GM12864 (cell line): ENCODE results near the gene LHX6.

Source experiments
- DNase-seq: peaks from one replicate; pipeline ENCODE4 v3.0.0-alpha.2; 2011; ENCODE audit warnings: low read depth
- H3K4me3 ChIP-seq: 2 replicates; pipeline ENCODE4 v1.5.1; 2011; ENCODE audit warnings: mild to moderate bottlenecking, low read depth, low read length, control low read depth
- TF ChIP-seq, protein P1 (sequence below): IDR thresholded peaks from 2 replicates; pipeline ENCODE4 v1.5.1; 2011; ENCODE audit warnings: low read depth, mild to moderate bottlenecking, moderate library complexity, low read length, control low read depth, inconsistent platforms; ENCODE audit errors: missing control alignments

Gene LHX6

DNA sequence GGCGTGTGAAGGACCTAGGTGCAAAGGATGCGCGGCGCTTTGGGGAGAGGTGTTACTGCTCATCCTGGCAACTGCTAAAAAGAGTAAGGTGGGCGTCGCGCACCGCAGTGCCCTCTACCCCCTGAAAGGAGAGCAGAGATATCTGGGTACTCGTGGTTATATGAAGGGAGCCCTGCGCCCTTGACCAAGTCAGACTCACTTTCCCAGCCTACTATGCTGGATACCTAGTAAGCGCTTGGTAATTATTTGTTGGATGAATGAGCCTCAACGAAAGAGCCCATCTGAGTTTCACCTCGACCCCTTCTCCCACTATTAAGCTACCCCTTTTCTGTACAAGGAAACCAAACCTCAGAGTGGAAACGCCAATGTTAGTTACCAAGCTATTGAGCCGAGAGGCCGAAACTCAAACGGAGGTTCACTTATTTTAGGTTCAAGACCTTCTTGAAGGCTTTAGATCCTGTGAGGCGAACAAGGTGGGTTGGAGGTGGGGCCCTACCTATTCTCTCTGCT lies 8.0 kb downstream of the LHX6 start:
- H3K4me3 ChIP-seq, result no peak overlapping the region
- DNase-seq, result no peak
- TF ChIP-seq, protein P1, sequence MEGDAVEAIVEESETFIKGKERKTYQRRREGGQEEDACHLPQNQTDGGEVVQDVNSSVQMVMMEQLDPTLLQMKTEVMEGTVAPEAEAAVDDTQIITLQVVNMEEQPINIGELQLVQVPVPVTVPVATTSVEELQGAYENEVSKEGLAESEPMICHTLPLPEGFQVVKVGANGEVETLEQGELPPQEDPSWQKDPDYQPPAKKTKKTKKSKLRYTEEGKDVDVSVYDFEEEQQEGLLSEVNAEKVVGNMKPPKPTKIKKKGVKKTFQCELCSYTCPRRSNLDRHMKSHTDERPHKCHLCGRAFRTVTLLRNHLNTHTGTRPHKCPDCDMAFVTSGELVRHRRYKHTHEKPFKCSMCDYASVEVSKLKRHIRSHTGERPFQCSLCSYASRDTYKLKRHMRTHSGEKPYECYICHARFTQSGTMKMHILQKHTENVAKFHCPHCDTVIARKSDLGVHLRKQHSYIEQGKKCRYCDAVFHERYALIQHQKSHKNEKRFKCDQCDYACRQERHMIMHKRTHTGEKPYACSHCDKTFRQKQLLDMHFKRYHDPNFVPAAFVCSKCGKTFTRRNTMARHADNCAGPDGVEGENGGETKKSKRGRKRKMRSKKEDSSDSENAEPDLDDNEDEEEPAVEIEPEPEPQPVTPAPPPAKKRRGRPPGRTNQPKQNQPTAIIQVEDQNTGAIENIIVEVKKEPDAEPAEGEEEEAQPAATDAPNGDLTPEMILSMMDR, result no peak

DNA sequence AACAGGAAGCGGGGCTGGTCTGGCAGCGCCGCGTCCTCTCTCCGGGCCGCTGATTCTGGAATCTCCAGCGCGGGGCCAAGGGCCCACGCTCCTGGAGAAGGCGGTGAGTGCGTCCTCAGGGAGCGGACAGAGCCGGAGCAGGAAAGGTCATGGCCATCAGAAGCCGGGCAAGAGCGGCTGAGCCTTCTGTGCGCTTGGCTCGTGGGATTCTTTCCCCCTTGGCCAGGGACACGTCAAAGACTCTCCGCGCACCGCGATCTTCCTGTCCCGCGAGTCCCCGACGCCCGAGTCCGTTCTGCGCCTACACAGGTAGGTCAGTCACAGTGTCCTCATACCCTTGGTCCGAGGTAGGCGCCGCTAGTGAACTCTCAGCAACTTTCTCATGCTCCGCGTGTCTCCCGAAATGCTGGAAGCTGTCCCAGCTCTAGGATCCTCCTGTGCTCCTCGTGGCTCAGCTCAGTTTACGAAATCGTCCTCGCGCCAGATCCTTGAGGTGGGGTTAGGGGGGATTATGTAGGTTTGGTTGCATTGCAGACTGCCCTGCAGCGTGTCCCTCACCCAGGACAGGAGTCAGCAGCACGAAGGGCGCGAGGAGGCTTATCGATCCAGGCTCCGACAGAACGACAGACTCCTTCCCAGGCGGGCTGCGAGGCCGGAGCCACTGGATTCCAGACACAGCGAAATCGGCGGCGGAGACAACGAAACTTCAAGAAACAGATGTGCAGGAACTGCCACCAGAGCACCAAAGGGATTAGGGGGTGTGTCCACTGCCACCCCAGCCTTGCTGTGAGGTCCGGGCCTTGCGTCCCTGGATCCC lies 8.7 kb downstream of the LHX6 start:
- TF ChIP-seq, protein P1, result no peak
- no peak overlapping the region for H3K4me3 ChIP-seq
- DNase-seq, result no peak

DNA sequence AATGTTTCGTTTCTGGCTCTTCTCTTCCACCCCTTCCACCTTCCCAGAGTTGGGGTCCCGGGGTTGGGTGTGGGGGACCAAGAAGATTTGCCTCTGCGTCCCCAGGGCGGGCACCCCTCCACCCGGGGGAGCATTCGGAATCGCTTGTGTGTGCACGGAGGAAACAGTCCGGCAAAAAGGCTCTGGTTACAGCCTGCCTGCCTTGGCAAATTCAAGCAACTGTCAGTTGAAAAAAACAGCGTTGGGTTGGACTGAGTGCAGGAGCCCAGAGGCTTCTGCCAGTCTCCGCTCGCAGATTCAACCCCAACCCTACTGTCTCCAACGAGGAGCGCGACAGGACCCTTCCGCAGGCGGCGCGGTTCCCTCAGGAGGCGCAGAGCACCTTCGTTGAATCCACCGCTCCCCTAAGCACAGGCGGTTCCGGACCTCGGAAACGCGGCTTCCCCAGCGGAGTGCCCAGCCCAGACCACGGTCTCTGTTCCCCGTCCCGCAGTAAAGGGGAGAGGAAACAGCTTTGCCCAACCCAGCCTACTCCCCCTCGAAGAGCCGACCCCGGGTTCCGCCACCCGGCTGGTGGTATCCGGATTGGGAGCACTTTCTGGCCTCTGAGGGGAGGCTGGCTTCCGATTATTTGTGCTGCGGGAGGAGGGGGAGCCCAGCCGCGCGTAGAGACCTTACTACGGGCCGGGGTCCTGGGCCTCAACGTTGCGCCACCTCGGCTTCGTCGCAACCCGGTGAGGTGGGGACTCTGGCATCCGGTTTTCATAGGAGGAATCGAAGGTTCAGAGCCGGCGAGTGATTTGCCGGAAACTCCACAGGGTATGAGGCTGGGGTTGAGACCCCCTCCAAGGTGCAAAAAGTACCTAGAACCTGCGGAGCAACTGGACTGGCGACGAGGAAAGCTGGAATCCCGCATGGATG lies 9.6 kb downstream of the LHX6 start:
- H3K4me3 ChIP-seq, result no peak overlapping the region
- DNase-seq, result no peak
- TF ChIP-seq, protein P1, result no peak

DNA sequence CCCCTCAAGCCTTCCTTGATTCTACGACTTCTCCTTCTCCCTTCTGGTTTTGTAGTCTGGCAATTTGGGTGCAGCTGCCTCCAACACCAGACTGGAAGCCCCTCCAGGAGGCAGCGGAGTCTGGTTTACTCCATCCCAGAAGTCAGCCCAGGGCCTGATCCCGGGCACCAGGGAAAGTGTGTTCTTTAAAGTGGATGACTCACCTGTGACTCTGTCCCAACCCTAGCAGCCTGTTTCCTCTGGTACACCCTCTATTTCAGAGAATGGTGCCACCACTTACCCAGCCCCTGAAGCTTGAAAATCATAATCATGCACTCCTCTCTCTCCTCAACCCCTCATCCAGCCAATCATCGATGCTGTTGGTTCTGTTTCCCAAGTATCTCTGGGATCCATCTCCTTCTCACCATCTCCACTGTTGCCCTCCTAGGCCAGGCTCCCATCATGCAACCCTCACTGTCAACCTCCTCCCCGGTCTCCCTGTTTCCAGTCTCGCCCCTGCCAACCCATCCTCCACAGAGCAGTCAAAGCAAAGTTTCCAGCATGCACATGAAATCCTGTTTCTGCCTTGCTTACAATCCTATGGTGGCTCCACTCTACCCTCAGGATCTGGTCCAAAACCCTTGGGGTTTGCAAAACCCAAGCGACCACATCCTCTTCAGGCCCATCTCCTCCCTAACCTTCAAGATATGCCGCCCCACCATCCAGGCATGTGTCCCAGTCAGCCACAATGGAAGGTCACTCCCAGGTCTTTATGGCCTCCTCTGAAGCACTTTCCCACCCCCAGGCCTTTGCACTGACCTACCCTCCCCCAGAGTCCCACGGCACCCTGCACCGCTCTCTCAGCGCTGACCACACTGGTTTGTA lies 10.5 kb downstream of the LHX6 start:
- H3K4me3 ChIP-seq, result no peak overlapping the region
- TF ChIP-seq, protein P1, result no peak
- no peak for DNase-seq

DNA sequence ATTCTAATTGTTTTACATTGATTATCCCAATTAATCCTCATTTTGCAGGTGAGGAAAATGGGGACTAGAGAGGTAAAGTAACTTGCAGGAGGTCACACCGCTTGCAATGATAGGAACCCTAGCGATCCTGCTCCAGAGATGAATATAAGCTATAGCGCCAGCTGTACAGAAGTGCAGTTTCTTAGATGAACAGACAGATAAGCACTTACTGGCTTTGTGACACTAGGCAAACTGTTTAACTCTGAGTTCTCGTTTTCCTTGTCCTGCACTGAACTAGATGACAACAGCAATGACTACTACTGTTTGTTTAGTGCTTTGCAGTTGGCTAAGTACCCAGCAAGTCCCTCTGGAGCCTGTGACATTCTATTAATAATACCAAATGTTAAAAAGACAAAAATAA lies 11.1 kb downstream of the LHX6 start:
- no peak overlapping the region for H3K4me3 ChIP-seq
- TF ChIP-seq, protein P1, result no peak
- no peak for DNase-seq

DNA sequence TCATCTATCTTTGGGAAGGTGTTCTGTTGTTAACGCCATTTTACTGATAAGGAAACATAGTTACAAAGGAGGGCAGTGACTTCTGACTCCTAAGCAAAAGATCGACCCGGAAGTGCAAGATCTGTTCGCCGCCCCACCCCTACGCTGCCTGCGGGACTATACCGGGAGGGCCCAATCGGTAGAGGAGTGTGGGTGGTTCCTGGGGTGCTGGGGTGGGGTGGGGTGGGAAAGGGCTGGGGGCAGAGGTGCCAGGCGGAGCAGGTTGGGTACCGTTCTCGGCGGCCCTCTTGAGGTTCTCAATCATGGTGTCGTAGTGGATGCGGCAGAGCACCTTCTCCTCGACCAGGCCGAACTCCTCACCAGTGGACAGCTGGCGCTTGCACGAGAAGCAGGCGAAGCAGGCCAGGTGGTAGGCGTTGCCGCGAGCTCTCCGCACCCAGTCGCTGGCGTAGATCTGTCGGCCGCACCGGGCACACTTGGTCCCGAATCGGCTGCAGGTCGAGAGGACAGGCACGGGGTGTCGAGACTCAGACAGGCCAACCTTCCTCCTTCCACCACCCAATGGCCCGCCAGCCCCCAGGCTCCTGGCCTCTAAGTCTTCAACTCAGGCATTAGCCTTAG lies 11.8 kb downstream of the LHX6 start:
- TF ChIP-seq, protein P1, result no peak
- no peak for DNase-seq
- H3K4me3 ChIP-seq, result no peak overlapping the region
